Endometrium (tissue), 2 donors: Measurements from ENCODE around the gene SF3B1.
"Not testable (repeated sequence)": the region's sequence is repeated elsewhere in the genome, so short reads cannot be mapped to it uniquely, and the experiment has no call there.

Experiments
- FAIRE-seq: peaks from 2 replicates; lab custom pipeline; 2012; peaks lifted over from hg19 to GRCh38; lab: Jason Lieb, UNC
- donor health status: control.
- donor health status: control.

Gene SF3B1

DNA sequence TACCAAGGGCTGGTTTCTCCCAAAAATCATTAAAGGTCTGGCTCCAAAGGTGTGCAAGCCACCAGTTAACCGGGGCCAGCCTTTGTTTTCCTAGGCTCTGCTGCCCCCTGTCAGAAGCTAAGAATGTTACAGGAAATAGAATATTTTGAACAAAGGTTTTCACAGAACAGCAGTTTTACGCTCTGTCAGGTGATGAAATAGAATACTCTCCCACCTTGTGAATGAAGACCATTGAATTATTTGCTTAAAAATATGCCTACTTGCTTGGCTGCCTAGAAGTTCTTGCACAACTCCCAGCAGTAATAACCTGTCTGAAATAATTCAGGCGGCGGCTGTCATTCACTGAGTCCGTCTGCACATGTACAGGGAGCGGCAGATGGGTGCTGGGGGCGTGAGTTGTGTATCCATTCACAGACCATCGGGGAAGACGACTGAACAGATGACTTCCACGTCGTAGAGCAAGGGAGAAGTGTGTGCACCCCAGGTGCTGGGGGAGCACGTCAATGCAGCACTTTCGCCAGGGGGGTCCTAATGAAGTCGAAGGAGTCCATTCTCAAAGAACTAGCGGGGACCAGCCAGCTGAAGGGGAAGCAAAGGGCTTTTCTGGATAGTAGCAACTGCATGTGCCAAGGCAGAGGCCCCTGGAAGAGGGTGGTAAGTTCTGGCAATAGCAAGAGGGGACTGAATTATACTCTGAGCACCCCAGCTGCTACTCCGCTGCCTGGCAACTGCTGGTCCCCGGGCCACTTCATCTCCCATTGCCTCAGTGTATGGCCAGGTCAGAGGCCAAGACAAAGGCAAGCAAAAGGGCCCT is 56.1 kb downstream of the SF3B1 start:
- FAIRE-seq, result no peak

DNA sequence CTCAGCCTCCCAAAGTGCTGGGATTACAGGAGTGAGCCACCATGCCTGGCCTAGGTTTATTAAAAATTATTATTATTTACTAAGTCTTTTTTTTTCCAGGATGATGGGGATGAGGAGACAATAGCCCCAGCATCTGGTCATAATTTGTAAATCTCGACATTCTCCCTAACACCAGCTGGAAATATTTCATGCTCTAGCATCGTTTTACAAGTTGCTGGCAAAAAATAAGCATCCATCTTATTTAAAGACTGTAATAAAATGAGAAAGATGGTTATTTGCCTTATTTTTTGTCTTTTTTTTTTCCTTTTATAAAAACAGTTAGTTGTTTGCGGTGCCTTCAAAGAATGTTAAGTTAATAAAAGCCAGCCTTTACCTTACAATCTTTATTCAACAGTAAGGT is 56.7 kb downstream of the SF3B1 start:
- FAIRE-seq, result peak; percentile 62

DNA sequence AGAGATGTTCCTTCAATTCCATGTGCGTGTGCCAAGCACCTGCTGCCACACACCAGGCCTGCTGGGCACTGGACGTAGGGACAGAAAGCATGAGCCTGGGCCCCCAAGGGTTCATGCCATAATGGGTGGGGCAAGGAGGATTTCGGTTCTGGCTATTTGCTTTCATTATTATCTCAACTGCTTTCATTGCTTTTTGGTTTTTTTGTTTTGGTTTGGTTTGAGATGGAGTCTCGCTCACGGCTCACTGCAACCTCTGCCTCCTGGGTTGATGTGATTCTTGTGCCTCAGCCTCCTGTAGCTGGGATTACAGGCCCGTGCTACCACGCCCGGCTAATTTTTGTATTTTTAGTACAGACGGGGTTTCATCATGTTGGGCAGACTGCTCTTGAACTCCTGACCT is 57.2 kb downstream of the SF3B1 start:
- FAIRE-seq, result no peak

DNA sequence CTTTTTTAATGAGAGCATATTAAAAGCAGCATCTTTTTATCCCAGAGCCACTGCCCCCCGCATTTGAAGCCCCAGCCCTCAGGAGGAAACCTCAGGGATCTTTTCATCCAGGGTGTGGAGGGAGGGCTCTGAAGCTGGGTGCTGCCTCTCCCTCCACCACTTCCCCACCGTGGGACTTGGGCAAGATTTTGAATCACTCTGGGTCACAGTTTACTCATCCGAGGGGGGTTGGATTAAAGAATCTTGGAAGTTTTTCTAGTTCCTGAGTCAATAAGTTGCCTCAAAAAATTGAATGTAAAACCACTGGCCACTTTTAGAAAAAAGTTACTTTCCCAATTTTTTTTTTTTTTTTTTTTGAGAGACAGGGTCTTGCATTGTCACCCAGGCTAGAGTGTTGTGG is 62.2 kb downstream of the SF3B1 start:
- no peak for FAIRE-seq

DNA sequence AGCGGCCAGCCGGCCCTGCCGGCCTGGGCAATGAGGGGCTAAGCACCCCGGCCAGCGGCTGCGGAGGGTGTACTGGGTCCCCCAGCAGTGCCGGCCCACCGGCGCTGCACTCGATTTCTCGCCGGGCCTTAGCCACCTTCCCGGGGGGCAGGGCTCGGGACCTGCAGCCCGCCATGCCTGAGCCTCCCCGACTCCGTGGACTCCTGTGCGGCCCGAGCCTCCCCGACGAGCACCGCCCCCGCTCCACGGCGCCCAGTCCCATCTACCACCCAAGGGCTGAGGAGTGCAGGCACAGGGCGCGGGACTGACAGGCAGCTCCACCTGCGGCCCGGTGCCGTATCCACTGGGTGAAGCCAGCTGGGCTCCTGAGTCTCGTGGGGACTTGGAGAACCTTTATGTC is 64.2 kb downstream of the SF3B1 start:
- FAIRE-seq, result not testable (repeated sequence)

DNA sequence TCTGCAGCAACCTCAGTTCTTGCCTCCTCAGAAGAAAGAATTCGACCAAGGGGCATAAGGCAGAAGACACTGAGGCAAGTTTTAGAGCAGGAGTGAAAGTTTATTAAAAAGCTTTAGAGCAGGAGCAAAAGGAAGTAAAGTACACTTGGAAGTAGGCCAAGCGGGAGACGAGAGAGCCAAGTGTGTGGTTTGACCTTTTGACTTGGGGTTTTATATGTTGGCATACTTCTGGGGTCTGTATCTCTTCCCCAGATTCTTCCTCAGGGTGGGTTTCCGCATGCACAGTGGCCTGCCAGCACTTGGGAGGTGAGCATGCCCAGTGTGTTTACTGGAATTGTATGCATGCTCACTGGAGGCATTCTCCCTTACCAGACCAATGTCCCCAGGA is 64.9 kb downstream of the SF3B1 start:
- FAIRE-seq, result no peak

DNA sequence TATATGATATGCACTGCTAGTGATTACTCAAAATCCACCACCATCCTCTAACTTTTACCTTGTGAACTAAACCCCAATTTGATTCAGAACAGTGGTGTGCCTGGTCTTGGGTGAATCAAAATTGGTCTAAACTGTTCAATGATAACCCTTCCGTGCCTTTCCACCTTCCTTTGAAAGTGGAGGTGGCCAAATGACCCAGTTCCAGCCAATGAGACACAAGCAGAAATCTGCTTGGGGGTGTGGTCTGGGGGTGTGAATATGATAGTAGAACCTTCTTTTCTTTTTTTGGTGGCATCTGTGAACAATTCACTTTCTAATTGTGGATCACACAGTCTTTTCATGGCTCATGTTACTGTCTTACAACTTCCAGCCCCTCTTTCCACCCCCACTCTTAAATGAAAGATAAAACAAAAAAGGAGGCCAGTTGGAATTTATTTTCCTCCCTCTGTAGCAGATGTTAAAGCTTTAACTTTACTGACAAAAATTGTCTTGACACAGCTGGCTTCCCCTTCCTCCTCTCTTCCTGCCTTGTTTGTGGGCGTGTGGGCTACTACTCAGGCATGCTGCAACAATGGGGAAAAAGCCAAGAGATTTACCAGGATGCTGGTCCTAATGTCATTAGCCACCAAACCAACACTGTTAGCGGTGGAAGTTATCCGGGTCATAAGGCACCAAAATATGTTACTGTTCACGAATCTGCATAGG is 65.4 kb downstream of the SF3B1 start:
- peak; percentile 69 for FAIRE-seq

DNA sequence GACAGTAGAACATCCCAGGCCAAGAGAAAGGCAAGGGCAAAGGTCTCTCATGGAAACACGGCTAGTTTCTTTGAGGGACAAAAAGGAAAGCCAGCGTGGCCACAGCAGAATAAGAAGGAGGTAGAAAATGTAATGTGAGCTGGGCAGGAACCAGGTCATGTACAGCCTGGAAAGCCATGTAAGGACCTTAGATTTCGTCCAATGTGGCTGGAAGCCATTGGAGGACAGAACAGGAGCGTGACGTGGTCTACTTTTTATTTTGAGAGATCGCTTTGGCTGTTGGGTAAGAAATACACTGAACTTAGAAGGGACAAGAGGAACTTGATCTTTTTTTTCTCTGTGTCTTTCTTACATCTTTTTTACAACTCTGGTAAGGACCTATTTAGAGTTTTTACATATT is 66.4 kb downstream of the SF3B1 start:
- no peak for FAIRE-seq

DNA sequence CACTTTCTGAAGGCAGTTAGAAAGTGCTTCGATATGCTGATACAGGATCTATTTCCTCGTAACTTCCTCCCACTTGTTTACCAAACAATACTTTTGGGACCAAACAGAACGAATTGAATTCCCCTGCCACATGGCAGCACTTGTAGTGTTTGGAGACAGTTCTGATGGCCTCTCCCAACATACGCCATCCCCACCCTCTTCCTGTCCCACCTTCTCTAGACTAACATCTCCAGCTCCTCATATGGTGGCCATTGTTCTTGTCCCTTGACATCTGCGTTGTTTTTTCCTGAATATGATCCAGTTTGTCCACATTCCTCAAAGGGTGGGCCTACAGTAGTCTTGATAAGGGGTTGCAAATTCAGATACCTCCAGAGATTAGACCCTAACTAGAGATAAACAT is 70.8 kb downstream of the SF3B1 start:
- no peak for FAIRE-seq

DNA sequence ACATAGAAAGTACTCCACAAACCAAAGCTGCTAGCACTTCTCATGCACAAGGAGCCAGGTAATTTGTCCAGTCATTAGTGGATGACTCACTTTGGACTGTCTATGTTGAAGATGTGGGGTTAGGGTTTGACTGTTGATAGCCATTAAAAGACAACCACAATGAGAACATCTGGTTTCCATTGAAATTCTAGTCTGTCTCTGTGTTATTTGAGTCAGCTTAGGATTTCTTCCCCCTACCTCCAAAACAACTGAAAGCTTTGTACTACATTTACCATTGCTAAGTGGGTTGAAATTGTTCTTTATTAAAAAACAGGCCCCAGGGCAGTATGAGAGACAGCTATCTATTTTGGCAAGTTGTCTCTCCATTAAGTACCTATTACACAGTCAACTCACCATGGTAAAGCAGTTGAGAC is 74.1 kb downstream of the SF3B1 start:
- no peak for FAIRE-seq

DNA sequence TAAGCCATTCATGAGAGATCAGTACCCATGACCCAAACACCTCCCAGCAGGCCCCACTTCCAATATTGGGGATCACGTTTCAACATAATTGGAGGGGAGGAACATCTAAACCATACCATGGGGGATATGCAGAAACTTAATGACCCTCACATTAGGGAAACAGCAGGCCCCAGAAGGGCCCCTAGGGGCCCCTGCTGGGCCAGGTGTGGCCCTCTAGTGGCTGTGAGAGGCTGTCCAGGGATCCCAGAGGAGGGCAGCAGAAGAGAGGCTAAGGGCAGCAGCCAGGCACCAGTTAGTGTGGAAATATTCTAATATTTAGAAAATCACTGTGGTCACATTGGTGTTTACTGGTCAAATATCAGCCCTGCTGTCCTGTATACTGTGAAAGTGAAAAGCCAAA is 75.0 kb downstream of the SF3B1 start:
- no peak for FAIRE-seq

DNA sequence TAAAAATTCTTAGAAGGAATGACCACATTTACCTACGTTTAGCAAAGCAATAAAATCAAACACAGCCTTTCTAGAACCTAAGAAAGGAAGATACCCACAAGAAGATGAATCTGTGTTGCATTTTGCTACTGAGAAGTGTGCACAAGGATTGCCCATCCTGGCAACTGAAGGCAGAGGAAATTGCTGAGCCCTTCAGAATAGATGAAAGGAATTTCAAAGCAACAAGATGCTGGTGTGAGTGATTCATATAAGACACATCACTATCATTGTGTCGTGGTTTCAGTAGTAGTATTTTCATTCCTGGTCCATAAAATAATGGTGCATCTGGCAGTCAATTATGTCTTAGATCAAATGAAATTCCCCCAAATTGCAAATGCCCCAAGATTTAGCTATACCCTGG is 75.9 kb downstream of the SF3B1 start:
- FAIRE-seq, result no peak

DNA sequence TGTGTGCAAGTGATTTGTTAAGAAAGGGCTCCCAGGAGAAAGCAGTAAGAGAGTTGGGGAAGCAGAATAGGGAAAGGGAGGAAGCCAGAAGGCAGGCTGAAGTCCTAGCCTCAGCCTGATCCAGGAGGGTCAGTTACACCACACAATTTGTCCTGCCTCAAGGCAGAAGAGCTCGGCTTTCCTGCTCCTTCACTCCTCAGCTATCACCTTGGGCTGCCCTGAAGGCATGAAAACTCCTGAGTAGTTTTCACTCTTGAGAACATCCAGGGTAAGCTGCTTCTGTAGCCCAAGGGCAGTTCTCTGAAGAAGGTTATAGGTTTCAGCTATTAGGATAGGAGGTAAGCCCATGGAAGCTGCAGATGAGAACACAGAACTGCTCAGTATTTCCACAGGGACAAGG is 76.8 kb downstream of the SF3B1 start:
- no peak for FAIRE-seq

DNA sequence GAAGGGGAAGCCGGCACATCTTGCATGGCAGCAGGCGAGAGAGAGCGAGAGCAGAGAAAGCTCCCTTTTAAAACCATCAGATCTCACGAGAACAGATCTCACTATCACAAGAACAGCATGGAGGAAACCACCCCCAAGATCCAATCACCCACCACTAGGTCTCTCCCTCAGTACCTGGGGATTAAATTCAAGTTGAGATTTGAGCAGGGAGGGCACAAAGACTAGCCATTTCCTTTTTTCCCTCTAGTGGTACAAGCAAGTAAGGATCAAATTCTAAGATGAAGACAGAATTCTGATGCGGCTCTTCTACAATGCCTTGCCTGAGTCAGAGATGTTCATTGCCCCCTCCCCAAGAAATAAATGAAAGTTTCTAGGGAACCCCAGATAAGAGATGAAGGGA is 78.7 kb downstream of the SF3B1 start:
- no peak for FAIRE-seq

DNA sequence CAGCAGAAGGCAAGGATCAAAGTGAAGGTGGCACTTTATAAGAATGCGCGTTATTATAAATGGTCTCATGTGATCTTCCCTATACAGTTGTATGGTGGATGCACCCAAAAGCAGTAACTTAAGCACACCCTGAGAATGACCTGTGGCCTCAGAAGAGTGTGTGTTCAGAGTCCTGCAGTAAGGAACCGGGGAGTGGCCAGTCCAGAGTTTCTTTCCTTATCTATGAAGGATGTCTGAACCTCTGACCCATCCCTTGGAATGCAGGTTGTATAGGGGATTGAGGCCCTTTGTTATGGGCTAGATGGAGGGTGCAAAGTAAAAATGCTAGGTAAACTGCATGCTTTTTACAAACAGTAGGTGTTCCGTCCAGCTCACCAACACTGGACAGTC is 80.7 kb downstream of the SF3B1 start:
- no peak for FAIRE-seq

DNA sequence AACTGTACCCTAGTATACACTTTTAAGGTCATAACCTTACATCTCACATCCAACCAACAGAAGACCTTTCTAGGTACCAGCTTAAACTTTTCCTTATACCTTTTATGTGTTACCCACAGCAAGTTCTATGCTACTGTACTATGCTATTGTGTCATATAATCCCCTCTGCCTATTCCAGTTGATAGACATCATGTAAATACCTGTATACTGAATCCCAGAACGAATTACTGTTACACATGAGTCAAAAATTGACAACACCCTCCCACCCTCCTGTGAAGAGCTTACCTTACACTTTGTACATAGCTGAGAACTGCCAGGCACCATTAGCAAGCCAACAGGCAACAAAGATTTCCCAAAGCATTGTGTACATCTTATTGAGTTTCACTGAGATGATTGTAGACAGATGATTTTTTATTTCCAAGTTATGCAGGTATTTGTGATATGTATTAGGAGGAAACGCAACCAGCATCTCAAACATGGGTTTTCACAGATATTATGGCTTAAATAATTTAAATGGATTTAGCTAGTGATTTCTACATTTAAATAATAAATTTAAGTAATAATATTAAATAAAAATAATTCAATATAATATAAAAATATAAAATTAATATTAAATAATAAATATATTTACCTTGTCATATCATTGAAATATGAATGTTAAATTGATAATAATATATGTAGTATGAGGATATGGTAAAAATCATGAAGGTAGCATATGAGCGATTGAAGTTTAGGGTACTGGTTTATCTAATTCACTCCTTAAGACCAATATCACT is 81.2 kb downstream of the SF3B1 start:
- no peak for FAIRE-seq

DNA sequence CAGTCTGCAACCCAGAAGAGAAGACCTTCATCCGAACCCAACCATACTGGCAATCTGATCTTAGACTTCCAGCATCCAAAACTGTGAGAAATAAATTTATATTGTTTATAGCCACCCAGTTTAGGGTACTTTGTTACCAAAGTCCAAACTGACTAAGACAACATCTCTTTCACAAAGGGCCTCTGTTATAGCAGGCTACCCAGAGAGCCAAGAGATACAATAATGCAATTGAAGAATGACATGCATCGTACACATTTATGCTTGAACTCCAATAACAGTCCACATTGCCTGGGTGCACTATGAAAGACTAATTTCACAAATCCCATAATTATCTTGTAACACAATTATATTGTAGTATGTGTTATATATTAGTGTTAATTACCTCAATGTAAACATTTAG is 85.1 kb downstream of the SF3B1 start:
- FAIRE-seq, result no peak

DNA sequence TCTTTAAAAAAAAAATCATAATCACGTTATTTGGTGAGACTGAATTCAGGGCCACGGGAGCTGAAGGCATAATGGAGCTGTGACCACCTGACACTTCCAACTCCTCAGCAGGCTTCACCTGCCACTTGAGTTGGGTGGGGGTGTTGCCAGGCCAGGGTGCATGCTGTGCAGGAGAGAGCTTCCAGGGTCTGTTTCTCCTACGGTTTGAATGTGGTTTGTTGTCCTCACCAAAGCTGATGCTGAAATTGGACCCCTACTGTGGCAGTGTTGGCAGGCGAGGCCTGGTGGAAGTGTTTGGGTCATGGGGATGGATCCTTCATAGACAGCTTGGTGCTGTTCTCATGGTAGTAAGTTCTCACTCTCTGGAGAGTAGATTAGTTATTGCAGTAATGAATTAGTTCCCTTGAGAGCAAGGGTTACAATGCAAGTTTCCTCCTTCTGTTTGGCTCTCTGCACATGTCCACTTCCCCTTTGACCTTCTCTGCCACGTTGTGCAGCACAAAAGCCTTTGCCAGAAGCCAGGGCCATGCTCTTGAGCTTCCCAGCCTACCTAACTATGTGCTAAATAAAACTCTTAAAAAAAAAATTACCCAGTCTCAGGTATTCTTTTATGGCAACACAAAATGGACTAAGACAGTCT is 86.0 kb downstream of the SF3B1 start:
- FAIRE-seq, result no peak

DNA sequence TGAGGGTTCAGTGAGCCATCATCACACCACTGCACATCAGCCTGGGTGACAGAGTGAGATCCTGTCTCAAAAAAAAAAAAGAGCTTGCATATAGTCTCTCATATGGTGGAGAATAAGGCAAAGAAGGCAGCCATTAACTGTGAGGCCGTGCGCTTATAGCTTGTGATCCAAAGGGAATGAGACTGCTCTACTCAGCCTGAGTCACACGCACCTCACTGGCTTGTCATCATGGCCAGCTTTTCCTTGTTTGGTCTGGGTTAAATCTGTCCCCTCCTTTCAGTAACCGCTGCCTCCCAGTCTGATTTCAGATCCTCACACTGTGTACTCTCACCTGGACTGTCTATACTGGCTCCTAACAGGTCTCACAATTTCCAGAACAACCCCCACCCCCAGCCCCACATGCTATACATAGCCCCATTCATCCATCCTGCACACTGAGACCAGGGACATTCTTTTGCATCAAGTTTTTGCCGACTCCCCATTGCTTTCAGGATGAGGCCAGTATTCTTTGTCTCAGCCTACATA is 88.9 kb downstream of the SF3B1 start:
- FAIRE-seq, result no peak

DNA sequence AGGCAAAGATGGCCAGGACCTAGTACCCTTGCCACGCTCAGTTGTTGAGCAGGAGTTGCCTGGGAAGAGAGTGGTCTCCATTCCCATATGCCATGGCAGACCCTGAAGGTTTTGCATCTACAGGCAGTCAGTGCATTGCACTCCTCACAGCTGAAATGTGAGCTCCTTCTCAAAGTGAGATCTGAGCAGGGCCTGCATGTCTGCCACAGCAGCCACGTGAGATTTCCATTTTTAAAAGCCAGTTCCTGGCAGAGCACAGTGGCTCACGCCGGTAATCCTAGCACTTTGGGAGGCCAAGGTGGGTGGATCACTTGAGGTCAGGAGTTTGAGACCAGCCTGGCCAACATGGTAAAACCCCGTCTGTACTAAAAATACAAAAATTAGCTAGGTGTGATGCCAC is 90.9 kb downstream of the SF3B1 start:
- not testable (repeated sequence) for FAIRE-seq

DNA sequence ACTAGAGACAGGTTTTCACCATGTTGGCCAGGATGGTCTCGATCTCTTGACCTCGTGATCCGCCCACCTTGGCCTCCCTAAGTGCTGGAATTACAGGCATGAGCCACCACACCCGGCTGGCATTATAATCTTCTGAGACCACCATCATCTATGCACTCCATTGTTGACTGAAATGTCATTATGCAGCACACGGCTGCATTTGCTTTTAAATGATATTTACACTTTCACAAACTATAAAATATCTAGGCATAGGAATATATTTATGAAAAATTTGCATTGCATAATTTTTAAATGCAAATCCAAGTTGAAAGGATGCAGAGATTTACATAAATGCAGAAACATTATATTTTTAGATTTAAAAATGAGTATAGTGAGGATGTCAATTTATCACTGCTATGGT is 94.2 kb downstream of the SF3B1 start:
- no peak for FAIRE-seq
